HG03439 (cell line): Measurements from ENCODE around the gene EXOC6.

Experiments
- ATAC-seq: cut with Tn5 transposase; IDR thresholded peaks from one replicate; pipeline ENCODE4 v1.9.1; 2021; ENCODE audit warnings: mild to moderate bottlenecking, moderate library complexity; ENCODE audit not compliant: unreplicated experiment

Gene EXOC6, protein sequence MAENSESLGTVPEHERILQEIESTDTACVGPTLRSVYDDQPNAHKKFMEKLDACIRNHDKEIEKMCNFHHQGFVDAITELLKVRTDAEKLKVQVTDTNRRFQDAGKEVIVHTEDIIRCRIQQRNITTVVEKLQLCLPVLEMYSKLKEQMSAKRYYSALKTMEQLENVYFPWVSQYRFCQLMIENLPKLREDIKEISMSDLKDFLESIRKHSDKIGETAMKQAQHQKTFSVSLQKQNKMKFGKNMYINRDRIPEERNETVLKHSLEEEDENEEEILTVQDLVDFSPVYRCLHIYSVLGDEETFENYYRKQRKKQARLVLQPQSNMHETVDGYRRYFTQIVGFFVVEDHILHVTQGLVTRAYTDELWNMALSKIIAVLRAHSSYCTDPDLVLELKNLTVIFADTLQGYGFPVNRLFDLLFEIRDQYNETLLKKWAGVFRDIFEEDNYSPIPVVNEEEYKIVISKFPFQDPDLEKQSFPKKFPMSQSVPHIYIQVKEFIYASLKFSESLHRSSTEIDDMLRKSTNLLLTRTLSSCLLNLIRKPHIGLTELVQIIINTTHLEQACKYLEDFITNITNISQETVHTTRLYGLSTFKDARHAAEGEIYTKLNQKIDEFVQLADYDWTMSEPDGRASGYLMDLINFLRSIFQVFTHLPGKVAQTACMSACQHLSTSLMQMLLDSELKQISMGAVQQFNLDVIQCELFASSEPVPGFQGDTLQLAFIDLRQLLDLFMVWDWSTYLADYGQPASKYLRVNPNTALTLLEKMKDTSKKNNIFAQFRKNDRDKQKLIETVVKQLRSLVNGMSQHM

DNA sequence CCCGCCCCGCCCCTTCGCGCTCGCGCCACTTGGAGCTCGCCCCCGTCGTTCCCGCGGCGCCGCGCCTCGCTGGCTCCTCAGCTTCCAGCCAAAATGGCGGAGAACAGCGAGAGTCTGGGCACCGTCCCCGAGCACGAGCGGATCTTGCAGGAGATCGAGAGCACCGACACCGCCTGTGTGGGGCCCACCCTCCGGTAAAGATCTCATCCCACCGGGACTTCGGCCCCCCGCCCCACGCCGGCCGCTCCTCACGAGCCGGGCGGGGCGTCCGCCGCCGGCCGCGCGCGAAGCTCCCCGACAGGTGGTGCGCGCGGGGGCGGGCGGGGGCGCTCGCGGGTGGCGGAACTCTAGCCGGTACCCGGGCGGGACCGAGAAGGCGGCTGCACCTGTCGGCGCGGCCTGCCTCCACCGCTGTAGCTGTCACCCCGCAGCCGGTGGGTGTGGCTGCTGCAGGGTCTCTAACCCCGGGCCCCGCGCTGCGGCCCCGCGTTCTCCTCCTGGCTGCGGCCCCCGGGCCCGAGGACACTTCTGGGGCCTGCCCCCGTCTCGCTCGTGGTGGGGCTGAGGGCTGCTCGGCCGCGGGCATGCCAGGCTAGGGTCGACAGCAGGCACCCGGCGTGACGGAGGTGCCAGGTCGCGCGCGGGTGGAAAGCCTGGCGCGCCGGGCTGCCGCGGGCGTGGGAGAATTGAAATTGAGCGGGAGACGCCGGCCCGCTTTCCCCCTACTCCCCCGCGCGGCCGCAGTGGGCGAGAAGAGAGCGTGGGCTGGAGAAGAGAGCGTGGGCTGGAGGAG, at the start of gene EXOC6:
EXOC6 (plus strand) TSS at position 80 of the 793 bp plus-strand sequence; CDS start at position 94, 14 bp downstream.
- ATAC-seq, result peak; percentile 87

DNA sequence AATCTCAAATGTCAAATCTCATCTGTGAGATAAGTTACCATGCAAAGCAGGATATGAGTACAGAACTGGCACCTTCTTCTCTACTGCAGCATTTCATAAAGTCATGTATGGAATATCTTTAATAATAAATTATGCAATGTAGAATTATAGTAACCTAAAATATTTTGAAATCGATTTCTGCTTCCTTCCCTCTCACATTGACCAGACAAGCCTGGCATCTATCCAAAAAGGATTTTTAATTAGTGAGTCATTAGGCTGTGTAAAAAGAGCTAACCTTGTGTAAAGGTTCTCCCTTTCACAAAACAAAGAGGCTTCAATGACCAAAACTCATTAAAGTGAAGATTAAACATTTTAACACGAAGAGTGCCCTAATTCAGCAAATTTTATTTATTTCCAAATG, 48.8 kb upstream of the EXOC6 start:
- no peak for ATAC-seq

DNA sequence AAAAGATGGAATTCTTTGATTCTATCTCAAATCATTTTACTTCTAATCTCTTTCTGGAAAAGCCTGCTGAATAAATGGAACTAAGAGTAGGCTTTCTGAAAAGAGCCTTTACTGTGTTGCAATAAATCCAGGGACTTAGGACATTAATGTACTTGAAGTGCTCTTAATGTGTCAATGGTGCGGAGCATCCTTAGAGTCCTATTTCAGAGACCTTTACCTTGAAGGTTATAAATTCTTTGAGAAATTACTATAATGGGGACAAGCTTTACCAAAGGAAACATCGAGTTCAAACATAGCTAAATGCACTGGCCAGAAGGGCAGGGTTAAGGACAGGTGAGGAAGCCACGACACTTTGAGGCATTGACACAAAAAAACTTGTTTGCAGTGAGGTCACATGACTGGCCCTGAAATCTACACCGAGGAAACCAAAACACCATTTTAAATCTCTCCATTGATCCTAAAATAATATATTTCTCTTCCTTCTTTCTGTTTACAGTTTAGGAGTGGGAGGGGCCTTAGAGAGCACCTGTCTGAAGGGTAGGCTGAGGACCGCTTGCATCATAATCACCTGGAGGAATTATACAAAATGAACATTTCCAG, 48.1 kb upstream of the EXOC6 start:
- no peak for ATAC-seq

DNA sequence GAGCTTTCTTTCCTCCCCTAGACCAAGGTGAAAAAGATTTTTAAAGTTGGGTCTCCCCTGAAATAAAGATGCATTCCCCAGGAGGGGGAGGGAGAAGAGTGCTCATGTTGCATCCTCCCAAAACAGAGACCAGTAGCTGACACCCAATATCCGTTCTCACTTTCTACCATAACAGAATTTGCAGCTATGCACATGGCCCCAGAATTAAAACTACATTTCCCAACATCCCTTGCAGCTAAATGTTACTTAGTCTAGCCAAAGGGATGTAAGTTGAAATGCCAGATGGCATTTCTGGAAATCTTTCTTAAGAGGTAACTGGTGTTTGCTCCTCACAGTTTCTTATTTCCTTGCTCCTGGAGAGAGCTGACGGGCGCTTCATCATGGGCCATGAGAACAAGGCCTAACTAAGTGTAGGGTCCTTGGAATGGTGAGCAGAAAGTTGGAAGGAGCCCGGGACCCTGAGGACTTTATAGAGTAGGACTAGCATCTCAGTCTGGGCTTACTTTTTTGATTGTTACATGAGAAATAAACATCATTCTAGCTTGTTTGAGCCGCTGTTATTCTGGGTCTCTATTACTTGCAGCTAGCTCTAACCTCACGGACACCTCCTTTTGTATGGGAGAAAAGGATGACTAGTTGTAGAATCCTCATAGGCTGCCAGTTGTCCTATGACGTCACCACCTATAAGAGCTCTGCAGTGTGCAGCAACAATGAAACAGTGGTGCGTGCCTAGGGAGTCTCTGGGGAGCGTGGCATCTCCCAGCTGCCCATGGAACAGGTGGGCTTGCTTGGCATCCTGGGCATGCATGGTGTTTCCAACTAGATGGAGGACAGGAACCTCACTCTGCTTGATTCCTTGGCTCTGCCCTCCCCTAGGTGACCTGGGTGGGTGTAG, 46.1 kb upstream of the EXOC6 start:
- no peak for ATAC-seq

DNA sequence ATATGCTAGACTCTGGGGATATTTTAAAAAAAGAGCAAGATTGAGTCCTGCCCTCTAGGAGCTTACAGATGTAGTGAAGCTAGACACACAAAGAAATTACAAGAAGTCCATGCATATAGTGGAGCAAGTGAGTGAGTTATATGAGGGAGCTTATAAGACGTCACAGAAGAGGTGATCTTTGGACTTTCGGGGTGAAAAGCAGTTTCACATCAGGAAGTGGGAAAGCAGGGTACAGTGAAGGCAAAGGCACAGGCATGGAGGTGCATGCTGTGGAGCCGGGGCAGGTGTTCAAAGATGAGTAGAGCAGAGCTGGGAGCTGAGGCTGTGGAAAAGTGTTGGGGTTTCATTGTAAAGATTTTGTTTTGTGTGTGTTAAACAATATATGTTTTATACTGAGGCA, 38.5 kb upstream of the EXOC6 start:
- ATAC-seq, result no peak

- ATAC-seq, result no peak
These were observed 37.3 kb upstream of the EXOC6 start for GRCh38 chr10:92810934-92811532.

- no peak for ATAC-seq
These were observed 36.3 kb upstream of the EXOC6 start for GRCh38 chr10:92811986-92812385.

GRCh38 chr10:92813979-92814378, 34.3 kb upstream of the EXOC6 start:
- no peak for ATAC-seq

DNA sequence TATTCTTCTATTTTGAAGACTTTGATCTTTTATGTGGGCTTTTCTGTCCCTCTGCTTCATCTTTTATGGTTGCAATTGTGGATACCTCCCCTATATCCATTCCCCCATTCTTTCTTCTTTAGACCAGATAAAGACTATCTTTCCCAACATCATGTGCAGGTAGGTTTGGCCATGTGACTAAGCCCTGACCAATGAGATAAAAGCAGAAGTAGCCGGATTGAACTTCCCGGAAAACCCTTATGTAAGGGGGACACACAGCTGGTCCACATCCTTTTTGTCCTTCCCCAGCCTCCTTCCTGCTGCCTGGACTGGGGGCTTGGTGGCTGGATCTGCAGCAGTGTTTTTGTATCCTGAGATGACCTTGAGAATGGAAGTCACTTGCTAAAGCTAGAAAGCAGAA, 33.5 kb upstream of the EXOC6 start:
- no peak for ATAC-seq

GRCh38 chr10:92816091-92816531, 32.2 kb upstream of the EXOC6 start:
- no peak for ATAC-seq

DNA sequence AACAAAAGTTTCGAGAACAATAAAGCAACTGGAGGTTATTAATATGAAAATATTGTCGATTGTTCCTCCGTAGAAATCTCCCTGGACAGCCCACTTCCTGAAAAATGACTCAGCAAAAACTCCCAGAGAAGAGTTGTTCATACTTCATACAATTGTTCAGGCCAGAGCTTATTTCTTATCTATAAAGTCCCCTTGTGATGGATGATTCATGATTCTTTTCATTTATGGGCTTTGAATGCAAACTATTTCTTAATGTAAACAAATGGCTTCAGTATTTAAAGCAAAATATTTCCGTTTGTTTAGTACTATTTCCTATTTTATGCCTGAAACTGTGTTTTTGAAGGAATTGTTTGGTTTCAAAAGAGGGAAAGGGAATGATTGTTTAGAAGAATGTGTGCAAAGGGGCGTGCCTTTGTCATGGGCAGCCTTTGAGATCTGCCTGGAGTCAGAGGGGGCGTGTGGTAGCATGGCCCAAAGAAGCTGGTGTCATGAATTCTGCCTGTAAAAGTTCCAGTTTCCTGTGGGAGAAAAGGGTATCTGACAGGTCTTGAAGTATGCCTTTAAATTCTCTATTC, 26.2 kb upstream of the EXOC6 start:
- ATAC-seq, result no peak

DNA sequence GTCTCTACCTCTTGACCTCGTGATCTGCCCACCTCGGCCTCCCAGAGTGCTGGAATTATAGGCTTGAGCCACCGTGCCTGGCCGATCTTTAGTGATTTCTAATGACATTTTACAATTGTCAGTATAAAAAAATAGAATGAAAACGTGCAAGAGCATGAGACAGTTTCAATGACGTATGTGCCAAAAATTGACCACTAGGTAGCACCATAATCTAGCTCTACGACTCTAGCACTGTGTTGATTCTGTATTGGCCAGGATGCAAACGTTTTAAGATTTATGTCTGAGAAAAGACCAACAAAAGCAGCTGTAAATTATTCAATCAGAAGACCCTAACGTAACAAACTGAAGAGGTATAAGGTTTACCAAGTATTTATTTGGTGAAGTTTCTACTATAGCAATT, 25.4 kb upstream of the EXOC6 start:
- no peak for ATAC-seq

- no peak for ATAC-seq
These were observed 22.3 kb upstream of the EXOC6 start for GRCh38 chr10:92826061-92826460.

DNA sequence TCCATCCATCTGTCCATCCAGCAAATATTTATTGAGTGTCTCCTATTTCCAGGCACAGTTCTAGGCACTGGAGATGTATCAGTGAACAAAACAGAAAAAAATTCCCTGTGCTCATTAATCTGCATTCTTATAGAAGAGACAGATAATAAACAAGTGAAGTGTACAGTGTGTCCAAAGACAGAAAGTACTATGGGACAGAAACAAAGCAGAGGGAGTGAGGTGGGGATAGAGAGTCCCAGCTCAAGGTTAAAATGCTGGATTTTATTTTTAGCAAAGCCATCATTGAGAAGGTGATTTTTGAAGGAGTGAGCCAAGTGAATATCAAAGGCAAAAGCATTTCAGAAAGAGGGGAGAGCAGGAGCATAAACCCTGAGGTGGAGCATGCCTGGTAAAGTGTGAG, 21.8 kb upstream of the EXOC6 start:
- ATAC-seq, result no peak

GRCh38 chr10:92829042-92829785, 19.1 kb upstream of the EXOC6 start:
- ATAC-seq, result no peak

GRCh38 chr10:92829786-92830377, 18.4 kb upstream of the EXOC6 start:
- no peak for ATAC-seq

DNA sequence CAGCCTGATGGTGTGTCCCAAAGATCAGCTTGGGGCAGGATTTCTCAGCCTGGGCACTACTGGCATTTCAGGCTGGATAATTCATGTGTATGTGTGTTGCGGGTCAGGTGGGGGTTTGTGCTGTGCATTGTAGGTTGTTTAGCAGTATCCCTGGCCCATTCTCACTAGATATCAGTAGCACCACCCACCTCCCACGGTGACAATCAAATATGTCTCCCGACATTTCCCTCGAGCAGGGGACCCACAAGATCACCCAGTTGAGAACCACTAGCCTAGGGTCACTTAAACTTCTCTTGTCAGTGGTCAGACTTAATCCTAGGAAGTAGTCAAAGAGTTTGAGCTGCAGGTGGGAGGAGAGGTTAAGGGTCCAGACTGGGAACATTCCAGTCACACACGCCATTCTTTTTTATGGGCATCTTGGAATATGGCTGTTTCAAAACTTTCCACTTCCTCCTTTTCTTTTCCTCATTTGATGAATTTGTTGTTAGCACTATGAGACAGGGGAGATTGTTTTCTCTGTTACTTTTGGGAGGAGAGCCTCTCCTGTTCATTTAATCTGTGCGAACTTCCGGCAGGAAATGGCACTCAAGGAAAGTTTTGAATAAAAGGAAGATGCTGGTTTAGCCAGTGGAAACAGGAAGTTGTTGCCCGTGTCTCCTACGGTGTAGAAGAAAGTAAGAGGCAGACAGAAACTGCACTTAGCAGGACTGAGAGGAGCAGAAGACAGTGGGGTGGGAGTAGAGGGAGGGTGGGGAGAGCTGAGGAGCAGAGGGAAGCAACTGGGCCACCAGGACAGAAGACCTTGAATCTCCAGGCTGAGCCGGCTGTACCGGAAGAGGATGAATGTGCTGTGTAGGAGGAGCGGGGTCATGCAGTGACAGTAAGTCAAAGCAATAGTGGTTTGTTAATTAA, 17.6 kb upstream of the EXOC6 start:
- no peak for ATAC-seq
